Keratinocyte (primary cell): Measurements from ENCODE around the gene CD81. TPM values are rescaled to one million over a fixed set of nuclear protein-coding genes. Genes with fewer than 3 reads are reported as not detected.

Experiments used
- DNase-seq: peaks from one replicate; pipeline ENCODE4 v3.0.0-alpha.2; 2011; ENCODE audit warnings: low read depth, missing footprints, low spot score
- FAIRE-seq: peaks from 2 replicates; lab custom pipeline; 2011; peaks lifted over from hg19 to GRCh38; lab: Jason Lieb, UNC
- H2AFZ ChIP-seq: 2 replicates; pipeline ENCODE4 v1.6.0; 2012; ENCODE audit warnings: low read length, control low read depth, inconsistent platforms; ENCODE audit not compliant: control insufficient read depth
- H3K27ac ChIP-seq: 2 replicates; pipeline ENCODE4 v1.5.1; 2011; ENCODE audit warnings: low read length; ENCODE audit not compliant: control insufficient read depth, insufficient read depth
- H3K27me3 ChIP-seq: 3 replicates; pipeline ENCODE4 v1.6.0; 2011; ENCODE audit warnings: low read length; ENCODE audit not compliant: control insufficient read depth, insufficient read depth; ENCODE audit errors: extremely low read depth
- H3K36me3 ChIP-seq, 2 experiments: 2 replicates in 1 of 2; 3 replicates in 1 of 2; pipeline ENCODE4 v1.5.1; 2011; ENCODE audit warnings: low read length in 2 of 2, mild to moderate bottlenecking in 1 of 2; ENCODE audit not compliant: control insufficient read depth in 2 of 2, insufficient read depth in 2 of 2; ENCODE audit errors: extremely low read depth in 1 of 2
- H3K4me1 ChIP-seq: 3 replicates; pipeline ENCODE4 v1.5.1; 2011; ENCODE audit warnings: low read length; ENCODE audit not compliant: control insufficient read depth, insufficient read depth; ENCODE audit errors: extremely low read depth
- H3K4me2 ChIP-seq: 3 replicates; pipeline ENCODE4 v1.6.0; 2011; ENCODE audit warnings: low read depth, low read length; ENCODE audit not compliant: control insufficient read depth, insufficient read depth; ENCODE audit errors: extremely low read depth
- H3K4me3 ChIP-seq, 3 experiments: fragments of 200-600 bp in 1 of 3; sonication (generic) in 1 of 3; 2 replicates in 2 of 3; 3 replicates in 1 of 3; pipeline ENCODE4 v1.5.1; 2011 to 2016; ENCODE audit warnings: low read length in 3 of 3, mild to moderate bottlenecking in 3 of 3, control low read depth in 2 of 3, inconsistent platforms in 1 of 3, low read depth in 1 of 3, mixed read lengths in 1 of 3, mixed run types in 1 of 3, moderate library complexity in 1 of 3; ENCODE audit not compliant: control insufficient read depth in 2 of 3, insufficient read depth in 2 of 3; ENCODE audit errors: extremely low read depth in 1 of 3
- H3K79me2 ChIP-seq: 2 replicates; pipeline ENCODE4 v1.6.0; 2012; ENCODE audit warnings: low read length; ENCODE audit not compliant: control insufficient read depth, insufficient read depth
- H3K9ac ChIP-seq: 3 replicates; pipeline ENCODE4 v1.6.0; 2011; ENCODE audit warnings: low read length; ENCODE audit not compliant: control insufficient read depth, insufficient read depth; ENCODE audit errors: extremely low read depth
- H3K9me1 ChIP-seq: 3 replicates; pipeline ENCODE4 v1.6.0; 2011; ENCODE audit warnings: low read length; ENCODE audit not compliant: control insufficient read depth, insufficient read depth; ENCODE audit errors: extremely low read depth
- H3K9me3 ChIP-seq: 2 replicates; pipeline ENCODE4 v1.5.1; 2012; ENCODE audit warnings: low read depth, low read length; ENCODE audit not compliant: control insufficient read depth
- H4K20me1 ChIP-seq: 3 replicates; pipeline ENCODE4 v1.6.0; 2011; ENCODE audit warnings: low read length; ENCODE audit not compliant: control insufficient read depth, insufficient read depth; ENCODE audit errors: extremely low read depth
- CTCF ChIP-seq, 3 experiments: IDR thresholded peaks in 1 of 3; conservative IDR thresholded peaks in 1 of 3; optimal IDR thresholded peaks in 1 of 3; 2 replicates in 2 of 3; 3 replicates in 1 of 3; pipeline versions ENCODE3 to v1.5.1; 2011; ENCODE audit warnings: low read length in 3 of 3, mild to moderate bottlenecking in 3 of 3, moderate library complexity in 2 of 3, control low read depth in 1 of 3, inconsistent platforms in 1 of 3; ENCODE audit not compliant: insufficient read depth in 2 of 3; ENCODE audit errors: extremely low read depth in 1 of 3
- EZH2 ChIP-seq: IDR thresholded peaks from one replicate; pipeline ENCODE4 v1.6.1; 2012; ENCODE audit warnings: inconsistent platforms, mild to moderate bottlenecking, low read length, moderate library complexity
- dilution Hi-C: fragments of 300-500 bp; cut with MboI; formaldehyde crosslinking; loops from one replicate; pipeline ENCODE4 v1.7.0; 2020; ENCODE audit warnings: low sequenced_read_pairs; ENCODE audit not compliant: extremely low pct_ligation_motif_present
- polyA plus RNA-seq, 5 experiments: library from polyadenylated mRNA; depleted of rRNA in 3 of 5; stranded (reverse) in 3 of 5; stranded (forward) in 1 of 5; unstranded in 1 of 5; fragments of >200 nt; gene quantifications; 1 replicate in 1 of 5; 2 replicates in 3 of 5; 3 replicates in 1 of 5; pipeline versions ENCODE4 v1.2.1 to v1.2.3, GENCODE V29; 2011 to 2012; ENCODE audit warnings: missing spikeins in 2 of 5, low read depth in 1 of 5, low replicate concordance in 1 of 5

CD81 gene
- polyA plus RNA-seq, 1 donor (not counting 4 experiments of a cell fraction or from before 2014, with no cell fraction given) = 194 TPM

GRCh38 chr11:2415171-2415570 is 38.1 kb downstream of the CD81 start:
- Histone ChIP-seq H3K4me3 (no peak overlapping the region), H3K27me3 (no peaks in the 10 kb centered on the region), H3K9ac (no peak overlapping the region), H2AFZ (no peak overlapping the region), H3K9me1 (no peaks in the 10 kb centered on the region), H4K20me1 (no peaks in the 10 kb centered on the region), H3K4me2 (no peak overlapping the region), H3K9me3 (no peaks in the 10 kb centered on the region), H3K36me3 (no peaks in the 10 kb centered on the region), H3K4me1 (no peaks in the 10 kb centered on the region), H3K27ac (no peak overlapping the region), H3K79me2 (no peaks in the 10 kb centered on the region)
- dilution Hi-C loops = no loop called here
- FAIRE-seq = no peak
- TF ChIP-seq EZH2 (no peak), CTCF (optimal IDR thresholded peaks at IDR 0.05 in 1 of 3, IDR thresholded peaks at IDR 0.05 in 1 of 3, conservative IDR thresholded peaks at IDR 0.05 in 1 of 3; ENCODE audit: extremely low read depth in 1 of 3, insufficient read depth in 2 of 3, low read length in 3 of 3) (no peak)
- DNase-seq = no peak

- FAIRE-seq (no peak), DNase-seq (no peak)
- Histone ChIP-seq H3K27me3 (no peaks in the 10 kb centered on the region), H3K9me1 (no peaks in the 10 kb centered on the region), H3K4me3 (no peak overlapping the region), H4K20me1 (no peaks in the 10 kb centered on the region), H3K4me2 (no peak overlapping the region), H2AFZ (no peak overlapping the region), H3K9ac (no peak overlapping the region), H3K27ac (no peak overlapping the region), H3K9me3 (no peaks in the 10 kb centered on the region), H3K36me3 (no peaks in the 10 kb centered on the region), H3K4me1 (no peaks in the 10 kb centered on the region), H3K79me2 (no peaks in the 10 kb centered on the region)
- dilution Hi-C loops = no loop called here
- TF ChIP-seq EZH2 (no peak), CTCF (optimal IDR thresholded peaks at IDR 0.05 in 1 of 3, IDR thresholded peaks at IDR 0.05 in 1 of 3, conservative IDR thresholded peaks at IDR 0.05 in 1 of 3; ENCODE audit: extremely low read depth in 1 of 3, insufficient read depth in 2 of 3, low read length in 3 of 3) (peak in 1 of 3 experiments; percentile 4)
Measured at GRCh38 chr11:2415601-2416380, 38.7 kb downstream of the CD81 start.
